Urothelium cell line (cell line): ENCODE results near the gene ATG2B.

ENCODE experiments used
- DNase-seq: peaks from one replicate; pipeline ENCODE4 v3.0.0; 2011; ENCODE audit warnings: low spot score, mixed read lengths
- FAIRE-seq: peaks from 2 replicates; lab custom pipeline; 2011; peaks lifted over from hg19 to GRCh38; lab: Jason Lieb, UNC

ATG2B gene, protein sequence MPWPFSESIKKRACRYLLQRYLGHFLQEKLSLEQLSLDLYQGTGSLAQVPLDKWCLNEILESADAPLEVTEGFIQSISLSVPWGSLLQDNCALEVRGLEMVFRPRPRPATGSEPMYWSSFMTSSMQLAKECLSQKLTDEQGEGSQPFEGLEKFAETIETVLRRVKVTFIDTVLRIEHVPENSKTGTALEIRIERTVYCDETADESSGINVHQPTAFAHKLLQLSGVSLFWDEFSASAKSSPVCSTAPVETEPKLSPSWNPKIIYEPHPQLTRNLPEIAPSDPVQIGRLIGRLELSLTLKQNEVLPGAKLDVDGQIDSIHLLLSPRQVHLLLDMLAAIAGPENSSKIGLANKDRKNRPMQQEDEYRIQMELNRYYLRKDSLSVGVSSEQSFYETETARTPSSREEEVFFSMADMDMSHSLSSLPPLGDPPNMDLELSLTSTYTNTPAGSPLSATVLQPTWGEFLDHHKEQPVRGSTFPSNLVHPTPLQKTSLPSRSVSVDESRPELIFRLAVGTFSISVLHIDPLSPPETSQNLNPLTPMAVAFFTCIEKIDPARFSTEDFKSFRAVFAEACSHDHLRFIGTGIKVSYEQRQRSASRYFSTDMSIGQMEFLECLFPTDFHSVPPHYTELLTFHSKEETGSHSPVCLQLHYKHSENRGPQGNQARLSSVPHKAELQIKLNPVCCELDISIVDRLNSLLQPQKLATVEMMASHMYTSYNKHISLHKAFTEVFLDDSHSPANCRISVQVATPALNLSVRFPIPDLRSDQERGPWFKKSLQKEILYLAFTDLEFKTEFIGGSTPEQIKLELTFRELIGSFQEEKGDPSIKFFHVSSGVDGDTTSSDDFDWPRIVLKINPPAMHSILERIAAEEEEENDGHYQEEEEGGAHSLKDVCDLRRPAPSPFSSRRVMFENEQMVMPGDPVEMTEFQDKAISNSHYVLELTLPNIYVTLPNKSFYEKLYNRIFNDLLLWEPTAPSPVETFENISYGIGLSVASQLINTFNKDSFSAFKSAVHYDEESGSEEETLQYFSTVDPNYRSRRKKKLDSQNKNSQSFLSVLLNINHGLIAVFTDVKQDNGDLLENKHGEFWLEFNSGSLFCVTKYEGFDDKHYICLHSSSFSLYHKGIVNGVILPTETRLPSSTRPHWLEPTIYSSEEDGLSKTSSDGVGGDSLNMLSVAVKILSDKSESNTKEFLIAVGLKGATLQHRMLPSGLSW (N-terminal part only)

DNA sequence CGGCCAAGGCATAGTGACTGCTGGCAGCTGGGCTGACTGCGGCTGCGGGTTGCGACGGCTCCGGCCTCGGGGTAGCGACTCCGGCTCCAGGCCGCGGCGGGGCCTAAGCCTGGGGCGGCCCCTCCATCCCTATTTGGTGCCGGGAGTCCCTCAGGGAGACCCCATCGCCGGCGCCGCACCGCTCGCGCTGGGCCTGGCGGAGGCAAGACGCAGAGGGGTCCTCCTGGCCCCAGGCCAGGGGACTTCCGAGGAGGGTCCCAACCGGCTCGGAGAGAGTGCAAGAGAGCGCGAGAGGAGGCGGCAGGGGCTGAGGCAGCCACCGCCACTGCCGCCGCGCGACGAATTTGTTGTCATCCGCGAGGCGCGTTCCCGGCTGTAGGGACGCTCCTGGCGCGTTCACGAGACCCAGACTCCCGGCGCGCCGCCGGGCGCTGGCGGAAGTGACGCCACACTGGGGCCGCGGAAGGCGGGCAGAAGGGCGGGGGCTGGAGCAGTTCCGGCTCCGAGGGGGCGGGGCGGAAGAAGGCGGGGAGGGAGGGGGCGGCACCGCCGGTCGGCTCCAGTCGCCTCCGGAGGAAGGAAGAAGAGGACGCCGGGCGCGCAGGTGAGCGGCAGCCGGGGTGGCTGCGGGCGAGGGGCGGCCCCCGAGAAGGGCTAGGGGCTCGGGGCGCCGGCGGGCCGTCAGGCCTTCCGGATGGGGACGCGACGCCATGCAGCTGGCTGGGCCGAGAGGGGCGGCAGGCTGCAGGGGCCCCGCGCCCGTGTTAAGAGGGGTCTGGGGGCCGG, at the start of gene ATG2B, which contains the start of gene GSKIP:
Gene ATG2B (minus strand): TSS at position 377 of the 786 bp plus-strand sequence. CDS start 365 bp downstream, at position 12.
Gene GSKIP (plus strand): TSS at position 562 of the 786 bp plus-strand sequence. CDS start 18,722 bp downstream, outside the sequence.
- DNase-seq (peak; percentile 90), FAIRE-seq (no peak)

DNA sequence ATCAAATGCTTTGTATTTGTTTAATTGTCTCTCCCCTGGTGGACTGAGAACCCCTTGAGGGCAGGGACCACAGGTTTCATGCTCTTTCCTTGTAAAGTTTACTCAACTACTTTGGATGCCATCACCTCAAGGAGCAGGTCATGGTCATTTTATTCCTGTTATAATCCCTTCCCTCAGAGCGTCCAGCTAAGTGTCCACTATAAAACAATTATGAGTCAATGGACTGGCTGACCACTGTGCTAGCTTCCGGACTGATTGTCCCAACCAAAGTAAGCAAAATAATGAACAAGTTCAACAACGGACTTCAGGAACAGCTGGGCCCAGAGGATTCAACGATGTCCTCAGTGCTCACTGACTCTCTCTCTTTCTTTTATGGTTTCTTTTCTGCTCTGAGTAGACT, 47.0 kb upstream of the ATG2B start:
- DNase-seq (no peak), FAIRE-seq (no peak)

DNA sequence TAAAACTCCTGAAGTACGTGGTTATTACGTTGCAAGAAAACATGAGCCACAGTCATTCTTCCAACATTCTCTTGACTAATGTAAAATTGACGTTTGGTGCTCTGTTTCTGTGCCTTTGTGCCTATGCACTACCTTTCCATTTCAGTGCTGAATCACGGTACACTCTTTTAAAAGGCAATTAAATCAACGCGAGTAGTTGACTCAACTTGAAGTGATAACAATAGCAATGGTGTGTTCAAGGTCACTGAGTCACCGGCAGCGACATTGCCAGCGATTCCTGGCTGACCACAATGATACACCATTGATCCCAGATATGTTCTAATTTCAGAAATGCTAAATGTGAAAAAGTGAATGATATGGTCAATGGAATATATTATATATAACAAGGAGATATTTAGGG, 46.6 kb upstream of the ATG2B start:
- peak; percentile 26 for DNase-seq
- FAIRE-seq: no peak

DNA sequence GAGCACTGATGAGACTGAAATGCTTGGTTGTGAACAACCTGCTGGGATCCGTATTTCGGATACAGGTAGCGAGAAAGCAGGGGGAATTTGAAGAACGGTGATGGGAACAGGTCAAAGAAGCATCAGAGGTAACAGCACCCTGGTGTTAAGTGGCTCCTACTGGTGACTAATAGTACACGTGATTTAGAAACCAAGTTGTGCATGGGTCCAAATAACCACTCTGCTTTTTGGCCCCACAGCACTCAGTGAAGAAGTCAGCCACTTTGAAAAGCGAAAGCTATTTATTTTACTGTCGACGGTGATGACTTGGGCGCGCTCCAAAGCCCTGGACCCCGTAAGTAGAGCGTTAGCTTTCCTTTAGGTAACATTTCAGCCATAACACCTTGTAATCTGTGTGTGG, 45.5 kb upstream of the ATG2B start:
- FAIRE-seq (no peak), DNase-seq (no peak)

DNA sequence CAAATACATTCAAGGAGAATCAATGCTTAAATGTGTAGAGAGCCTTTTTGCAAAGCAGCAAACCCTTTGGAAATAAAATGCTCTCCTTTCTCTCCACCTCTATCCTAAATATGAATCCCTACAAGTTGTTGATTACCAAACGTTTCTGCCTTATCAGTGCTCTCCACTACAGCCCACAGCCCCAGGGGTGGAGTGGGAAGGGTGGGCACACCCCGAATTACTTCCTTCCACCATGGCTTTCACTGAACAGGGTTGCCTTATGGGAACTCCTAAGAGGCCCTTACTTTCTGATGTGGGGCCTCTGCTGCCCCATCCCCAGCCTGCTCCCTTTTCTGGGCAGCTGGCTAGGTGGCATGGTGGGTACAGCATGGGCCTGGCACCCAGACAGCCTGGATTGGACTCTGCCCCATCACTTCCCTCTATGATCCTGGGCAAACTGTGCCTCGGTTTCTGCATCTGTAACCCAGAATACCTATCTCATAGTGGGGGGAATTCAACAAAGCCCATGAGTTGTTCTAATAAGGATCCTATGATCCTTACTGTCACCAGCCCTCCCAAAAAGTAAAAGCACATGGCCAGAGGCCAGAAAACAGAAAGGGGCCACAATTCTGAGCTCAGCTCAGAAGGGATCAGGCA, 44.9 kb upstream of the ATG2B start:
- FAIRE-seq (no peak), DNase-seq (no peak)

DNA sequence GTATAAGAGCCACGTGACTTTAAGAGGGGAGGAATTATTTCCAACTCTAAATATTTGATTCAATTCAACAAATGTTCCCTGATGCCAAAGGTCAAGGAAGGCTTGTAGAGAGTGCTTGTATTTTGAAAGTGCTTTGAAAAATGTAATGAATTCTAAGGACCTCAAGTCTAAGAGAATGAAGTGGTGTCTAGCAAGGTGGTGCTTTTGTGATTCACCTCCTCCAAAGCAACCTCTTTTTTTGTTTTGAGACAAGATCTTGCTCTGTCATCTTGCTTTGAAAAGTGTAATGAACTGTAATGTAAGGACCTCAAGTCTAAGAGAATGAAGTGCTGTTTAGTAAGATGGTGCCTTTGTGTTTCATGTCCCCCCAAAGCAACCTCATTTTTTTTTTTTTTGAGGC, 42.5 kb upstream of the ATG2B start:
- DNase-seq: no peak
- FAIRE-seq: no peak

DNA sequence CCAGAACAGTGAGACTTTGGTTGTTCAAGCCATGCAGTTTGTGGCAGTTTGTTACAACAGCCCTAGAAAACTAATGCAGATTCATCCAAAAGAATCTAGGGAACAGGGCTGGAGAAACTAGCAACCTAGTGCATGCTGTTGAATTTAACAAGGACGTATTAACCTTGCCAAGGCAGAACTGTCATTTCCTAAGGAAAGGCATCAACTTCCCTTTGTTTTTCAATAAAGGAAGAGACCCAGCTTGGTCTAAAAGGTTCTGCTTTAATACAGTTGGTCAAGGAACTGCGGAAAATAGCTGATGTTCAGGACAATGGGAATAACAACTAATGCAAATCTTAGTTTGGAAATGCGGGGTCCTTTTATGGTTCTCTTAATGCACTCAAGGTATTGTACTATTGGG, 40.3 kb upstream of the ATG2B start:
- DNase-seq (no peak), FAIRE-seq (no peak)

DNA sequence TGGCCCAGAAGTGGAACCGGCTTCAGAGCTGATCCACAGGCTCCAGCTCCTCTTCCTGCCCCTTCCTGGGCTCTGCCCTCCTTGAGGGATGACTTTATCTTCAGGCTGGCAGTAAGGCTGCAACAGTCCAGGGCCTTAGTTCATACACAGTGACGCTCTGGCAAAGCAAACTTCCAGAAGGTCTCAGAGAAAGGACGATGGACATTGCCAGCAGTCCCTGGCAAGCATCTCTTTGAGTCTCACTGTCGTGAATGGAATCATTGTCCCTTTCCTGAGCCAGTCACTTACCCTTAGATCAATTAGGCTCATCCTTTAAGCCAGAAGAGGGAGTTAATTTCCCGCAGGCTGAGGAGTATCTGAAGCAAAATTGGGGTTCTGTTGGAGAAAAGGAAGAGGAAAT, 37.4 kb upstream of the ATG2B start:
- no peak for DNase-seq
- FAIRE-seq: no peak

DNA sequence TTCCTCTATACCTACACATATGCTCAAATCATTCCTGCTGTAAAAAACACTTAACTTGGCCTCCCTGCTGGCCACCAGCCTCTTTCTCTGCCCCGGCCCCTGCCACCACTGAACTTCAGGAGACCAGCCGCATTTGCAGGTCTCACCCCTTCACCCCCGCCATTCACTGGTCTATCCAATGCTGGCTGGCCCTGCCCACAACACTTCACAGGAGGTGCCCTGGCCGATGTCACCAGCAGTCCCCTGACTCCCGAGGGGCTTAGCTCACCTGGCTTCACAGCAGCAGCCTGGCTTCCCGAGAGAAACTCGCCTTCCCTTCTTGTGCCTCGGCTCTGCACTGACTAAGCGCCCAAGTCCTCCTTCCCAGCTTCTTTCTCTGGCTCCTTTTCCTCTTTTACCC, 36.3 kb upstream of the ATG2B start:
- no peak for DNase-seq
- FAIRE-seq: no peak

DNA sequence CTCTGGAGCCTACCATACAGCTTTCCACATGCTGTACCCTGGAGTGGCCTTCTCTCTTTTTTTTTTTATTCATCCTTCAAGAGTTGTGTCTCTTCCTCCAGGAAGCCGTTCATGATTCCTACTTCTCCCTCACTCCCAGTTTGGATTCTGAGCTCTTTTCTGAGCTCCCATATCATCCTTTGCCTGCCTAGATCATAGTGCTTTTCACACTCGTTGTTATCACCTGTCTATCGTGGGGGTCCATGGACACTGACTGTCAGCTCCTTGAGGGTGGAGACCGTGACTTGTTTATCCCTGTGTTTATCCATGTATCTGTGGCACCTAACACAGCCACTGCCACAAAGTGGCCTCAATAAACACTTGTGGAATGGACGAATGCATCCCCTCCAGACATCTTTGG, 35.8 kb upstream of the ATG2B start:
- no peak for DNase-seq
- no peak for FAIRE-seq

DNA sequence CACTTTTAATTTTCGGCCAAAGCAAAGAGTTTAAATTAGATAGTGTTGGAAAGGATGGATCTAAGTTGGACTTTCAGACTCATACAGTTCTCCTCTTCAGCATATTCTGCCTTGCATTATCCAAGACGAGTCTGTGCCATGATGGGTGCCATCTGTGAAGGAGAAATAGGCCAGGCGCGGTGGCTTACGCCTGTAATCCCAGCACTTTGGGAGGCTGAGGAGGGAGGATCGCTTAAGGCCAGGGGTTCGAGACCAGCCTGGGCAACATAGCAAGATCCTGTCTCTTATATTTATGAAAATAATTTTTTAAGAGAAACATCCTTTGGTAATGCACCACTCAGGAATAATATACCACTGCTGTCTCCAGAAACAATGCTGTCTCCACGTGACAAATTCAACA, 35.3 kb upstream of the ATG2B start:
- no peak for FAIRE-seq

DNA sequence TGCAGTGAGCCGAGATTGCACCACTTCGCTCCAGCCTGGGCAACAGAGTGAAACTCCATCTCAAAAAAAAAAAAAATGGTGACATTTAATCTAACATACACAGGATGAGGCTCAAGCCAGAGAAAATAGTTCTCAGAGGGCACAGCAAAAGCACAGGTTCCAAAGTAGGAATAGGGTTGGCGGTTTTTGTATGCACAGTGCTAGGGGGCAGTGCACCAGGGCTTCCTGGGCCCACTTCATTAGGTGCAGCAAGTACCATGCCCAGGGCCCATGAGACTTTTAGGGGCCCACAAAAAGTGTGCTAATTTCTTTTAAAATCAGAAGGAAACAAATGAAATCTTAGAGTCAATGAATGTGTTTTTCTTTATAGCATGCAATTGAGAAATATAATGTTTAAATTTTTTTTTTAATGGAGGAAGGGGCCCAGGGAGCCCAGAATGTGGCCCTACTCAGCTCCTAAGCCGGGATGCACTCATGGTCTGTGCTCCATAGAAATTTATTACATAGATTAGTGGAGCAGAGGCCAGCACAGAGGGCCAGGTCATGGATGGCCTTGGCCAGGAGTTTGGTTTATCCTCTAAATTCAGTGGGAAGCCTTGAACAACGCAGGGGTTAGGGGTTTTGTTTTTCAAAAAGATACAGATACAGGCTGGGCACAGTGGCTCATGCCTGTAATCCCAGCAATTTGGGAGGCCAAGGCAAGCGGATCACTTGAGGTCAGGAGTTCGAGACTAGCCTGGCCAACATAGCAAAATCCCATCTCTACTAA, 31.1 kb upstream of the ATG2B start:
- DNase-seq: no peak
- no peak for FAIRE-seq

More for the DNA sequence above, 35.3 kb upstream of the ATG2B start:
- DNase-seq: no peak

DNA sequence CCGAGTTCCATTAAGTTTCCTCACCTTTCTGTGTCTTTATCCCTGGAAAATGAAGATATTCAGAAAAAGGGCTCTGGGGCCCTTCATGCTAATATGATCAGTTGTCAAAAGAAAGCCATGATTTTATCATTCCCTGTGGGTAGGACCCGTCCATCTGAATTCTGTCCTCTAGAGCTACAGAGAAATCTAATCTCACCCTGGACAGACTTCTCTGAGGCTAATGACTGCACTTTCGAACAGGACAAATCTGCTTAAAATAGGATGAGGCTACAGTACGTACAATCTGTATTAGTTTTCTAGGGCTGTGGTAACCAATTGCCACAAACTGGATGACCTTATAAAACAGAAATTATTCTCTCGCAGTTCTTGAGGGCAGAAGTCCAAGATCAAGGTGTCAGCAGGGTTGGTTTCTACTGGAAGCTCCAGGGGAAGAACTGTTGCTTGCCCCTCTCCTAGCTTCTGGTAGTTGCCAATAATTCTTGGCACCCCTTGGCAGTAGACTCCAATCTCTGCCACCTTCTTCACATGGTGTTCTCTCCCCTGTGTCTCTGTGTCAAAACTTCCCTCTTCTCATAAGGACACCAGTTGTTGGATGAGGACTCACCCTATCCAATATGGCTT, 30.0 kb upstream of the ATG2B start:
- DNase-seq (no peak), FAIRE-seq (no peak)

DNA sequence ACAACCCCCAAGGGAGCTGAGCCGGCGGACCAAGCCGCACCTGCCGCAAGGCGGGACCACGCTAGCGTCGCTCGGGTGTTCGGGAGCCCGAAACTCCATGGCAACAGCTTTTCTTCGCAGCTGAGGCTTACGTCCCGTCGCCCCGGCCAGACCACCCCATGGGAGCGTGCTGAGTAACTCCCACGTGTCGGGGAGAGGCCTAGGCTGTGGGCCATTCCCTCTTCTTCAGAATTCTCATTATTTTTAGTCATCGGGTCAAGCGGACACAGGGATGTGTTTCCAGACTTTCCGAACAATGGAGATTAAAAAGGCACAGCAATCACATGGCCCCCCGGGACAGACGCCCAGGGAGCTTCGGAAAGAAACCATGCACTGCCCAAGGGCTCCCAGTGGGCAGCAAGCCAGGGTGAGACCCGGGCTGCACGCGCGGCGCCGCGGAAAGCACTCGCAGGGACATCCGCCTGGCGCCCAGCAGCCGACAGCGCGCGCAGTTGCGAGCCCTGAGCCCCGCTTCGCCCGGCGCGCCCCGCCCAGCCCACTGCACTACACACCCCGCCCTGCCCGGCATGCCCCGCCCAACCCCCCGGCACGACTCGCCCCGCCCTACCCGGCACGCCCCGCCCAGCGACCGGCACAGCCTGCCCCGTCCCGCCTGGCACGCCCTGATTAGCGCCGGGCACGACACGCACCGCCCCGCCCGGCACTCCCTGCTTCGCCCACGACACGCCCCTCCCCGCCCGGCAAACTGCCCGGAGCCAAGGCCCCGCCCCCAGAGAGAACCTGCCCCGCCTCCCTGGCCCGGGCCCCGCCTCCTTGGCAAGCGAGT, 28.4 kb upstream of the ATG2B start:
- FAIRE-seq (peak; percentile 56), DNase-seq (peak; percentile 96)

DNA sequence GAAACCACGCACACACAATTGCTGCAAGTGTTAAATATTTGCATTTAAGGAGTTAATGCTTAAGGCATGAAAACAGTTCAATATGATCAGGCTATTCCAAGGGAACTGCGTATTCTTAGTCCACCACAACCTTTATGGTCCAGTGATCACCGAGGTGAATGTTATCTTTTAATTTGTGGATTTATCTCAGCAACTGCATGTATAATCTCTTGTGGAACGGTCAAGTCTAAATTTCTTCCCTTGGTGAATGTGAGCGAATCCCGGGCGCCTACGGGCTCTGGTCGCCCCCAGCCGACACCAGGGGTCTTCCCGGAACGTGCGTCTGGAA, 27.8 kb upstream of the ATG2B start:
- DNase-seq (no peak), FAIRE-seq (no peak)

DNA sequence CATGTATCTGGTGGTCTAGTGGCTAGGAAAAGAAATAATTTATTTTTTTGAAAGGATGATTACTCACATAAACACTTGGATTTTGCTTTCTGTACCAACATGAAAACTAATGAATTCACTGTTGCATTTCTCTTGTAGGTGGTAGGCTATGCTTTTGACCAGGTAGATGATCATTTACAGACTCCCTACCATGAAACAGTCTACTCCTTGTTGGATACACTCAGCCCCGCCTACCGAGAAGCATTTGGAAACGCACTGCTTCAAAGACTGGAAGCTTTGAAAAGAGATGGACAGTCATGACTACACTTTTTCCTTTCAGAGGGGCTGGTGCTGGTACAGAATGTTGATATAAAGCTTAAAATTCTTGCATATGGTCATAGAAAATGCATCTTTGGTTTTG, 22.2 kb upstream of the ATG2B start:
- no peak for DNase-seq
- no peak for FAIRE-seq

DNA sequence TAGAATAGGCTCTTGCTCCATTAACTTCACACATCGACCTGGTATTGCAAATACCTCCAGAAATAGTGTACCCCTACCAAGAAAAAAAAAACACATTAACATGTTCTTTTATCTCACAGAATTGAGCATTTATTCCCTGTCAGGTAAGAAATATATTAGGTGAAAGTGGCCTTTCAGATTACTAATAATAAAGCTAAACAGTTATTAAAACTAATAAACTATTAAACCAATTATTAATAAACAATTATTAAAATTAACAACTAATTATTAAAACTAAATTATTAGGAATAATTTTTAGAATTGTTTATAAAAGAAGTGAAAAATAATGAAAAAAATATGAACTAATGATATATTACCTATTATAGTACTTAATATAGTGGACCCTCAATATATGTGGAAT, 21.6 kb upstream of the ATG2B start:
- DNase-seq: no peak
- no peak for FAIRE-seq

DNA sequence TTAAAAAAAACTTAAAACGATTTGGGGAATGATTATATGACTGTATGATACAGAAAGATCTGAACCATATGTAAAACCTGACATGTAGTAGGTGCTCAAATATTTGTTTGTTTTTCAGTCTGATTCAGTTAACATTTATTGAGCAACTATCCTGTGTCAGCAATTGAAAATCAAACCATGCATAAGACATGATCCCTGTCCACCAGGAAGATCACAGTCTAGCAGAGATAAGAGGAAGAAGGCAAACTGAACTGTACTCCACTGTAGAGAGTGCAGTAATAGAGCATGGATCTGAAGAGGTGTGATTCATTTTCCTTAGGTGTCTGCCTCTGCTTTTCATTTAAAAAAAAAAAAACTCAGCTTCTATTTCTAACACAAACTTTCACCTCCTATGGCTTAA, 20.9 kb upstream of the ATG2B start:
- no peak for FAIRE-seq
- DNase-seq: no peak
